K562 treated with DMSO at 1 percent for 12 hours (cell line): Measurements from ENCODE around the gene FBLN1. TPM values are rescaled to one million over a fixed set of nuclear protein-coding genes. Genes with fewer than 3 reads are reported as not detected.

ENCODE experiments used
- total RNA-seq: library from RNA; unstranded; fragments of 300-600 nt; gene quantifications from 2 replicates; pipeline ENCODE4 v1.2.3, GENCODE V29; 2022; ENCODE audit not compliant: insufficient read depth

The FBLN1 gene, protein sequence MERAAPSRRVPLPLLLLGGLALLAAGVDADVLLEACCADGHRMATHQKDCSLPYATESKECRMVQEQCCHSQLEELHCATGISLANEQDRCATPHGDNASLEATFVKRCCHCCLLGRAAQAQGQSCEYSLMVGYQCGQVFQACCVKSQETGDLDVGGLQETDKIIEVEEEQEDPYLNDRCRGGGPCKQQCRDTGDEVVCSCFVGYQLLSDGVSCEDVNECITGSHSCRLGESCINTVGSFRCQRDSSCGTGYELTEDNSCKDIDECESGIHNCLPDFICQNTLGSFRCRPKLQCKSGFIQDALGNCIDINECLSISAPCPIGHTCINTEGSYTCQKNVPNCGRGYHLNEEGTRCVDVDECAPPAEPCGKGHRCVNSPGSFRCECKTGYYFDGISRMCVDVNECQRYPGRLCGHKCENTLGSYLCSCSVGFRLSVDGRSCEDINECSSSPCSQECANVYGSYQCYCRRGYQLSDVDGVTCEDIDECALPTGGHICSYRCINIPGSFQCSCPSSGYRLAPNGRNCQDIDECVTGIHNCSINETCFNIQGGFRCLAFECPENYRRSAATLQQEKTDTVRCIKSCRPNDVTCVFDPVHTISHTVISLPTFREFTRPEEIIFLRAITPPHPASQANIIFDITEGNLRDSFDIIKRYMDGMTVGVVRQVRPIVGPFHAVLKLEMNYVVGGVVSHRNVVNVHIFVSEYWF
- not detected in 2 replicates for total RNA-seq

DNA sequence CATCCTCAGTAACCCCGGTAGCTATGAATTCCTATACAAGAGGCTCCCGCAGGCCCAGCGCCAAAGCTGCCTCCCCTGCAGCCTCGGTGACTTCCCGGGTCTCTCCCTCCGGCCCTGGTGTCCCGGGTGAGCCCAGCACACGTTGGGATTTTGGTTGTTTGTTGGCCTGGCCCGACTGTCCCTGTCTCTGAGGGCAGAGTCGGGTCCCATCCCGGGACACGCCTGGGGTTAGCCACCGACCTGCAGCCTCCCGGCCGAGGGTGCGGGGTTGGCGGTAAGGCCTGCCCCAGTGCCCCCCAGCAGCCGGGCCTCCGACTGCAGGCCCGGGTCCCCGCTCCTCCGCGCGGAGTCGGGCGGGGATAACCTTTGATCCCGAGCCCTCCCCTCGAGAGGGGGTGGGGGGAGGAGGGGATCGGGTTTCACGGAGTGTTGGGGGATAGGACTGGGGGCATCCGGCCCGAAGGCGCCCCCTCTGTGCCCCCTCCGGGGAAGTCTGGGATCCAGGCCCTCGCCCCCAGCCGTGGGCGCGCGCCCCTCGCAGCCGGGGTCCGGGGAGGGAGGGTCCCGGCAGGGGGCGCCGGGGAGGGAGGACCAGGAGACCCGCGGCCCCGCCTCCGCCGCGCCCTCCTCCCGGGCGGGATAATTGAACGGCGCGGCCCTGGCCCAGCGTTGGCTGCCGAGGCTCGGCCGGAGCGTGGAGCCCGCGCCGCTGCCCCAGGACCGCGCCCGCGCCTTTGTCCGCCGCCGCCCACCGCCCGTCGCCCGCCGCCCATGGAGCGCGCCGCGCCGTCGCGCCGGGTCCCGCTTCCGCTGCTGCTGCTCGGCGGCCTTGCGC is at the start of gene FBLN1:
Gene FBLN1 (plus strand): TSS at position 669 of the 835 bp plus-strand sequence. CDS start 103 bp downstream, at position 772.

Other genes starting within 250 kb of the FBLN1 start
- gene UPK3A, start 217.9 kb upstream of the FBLN1 start, total RNA-seq = not detected in 2 replicates
- 24.6 and 63.3 TPM in 2 replicates for gene FAM118A, start 192.9 kb upstream of the FBLN1 start, total RNA-seq
- gene SMC1B, start 89.3 kb upstream of the FBLN1 start, total RNA-seq = not detected in 2 replicates
- not detected in 2 replicates for gene RIBC2, start 89.2 kb upstream of the FBLN1 start, total RNA-seq
- 26.6 and 29.9 TPM in 2 replicates for gene ATXN10, start 169.0 kb downstream of the FBLN1 start, total RNA-seq